Body of pancreas (tissue), 4 donors: ENCODE measurements around the gene DENND4A.

Source experiments
- POLR2A ChIP-seq, 3 donors: fragments of 450-650 bp; IDR thresholded peaks; one replicate each; pipeline ENCODE4 v1.6.1; 2016; ENCODE audit warnings: antibody characterized with exemption in 3 of 3, mild to moderate bottlenecking in 2 of 3
- TF ChIP-seq, protein P1 (sequence below), 7 experiments: fragments of 450-650 bp in 4 of 7; fragments of 200-600 bp in 3 of 7; sonication (generic) in 3 of 7; IDR thresholded peaks; one replicate each; pipeline ENCODE4 v1.5.1; 2016 to 2019; ENCODE audit warnings: antibody characterized with exemption in 7 of 7

DNA sequence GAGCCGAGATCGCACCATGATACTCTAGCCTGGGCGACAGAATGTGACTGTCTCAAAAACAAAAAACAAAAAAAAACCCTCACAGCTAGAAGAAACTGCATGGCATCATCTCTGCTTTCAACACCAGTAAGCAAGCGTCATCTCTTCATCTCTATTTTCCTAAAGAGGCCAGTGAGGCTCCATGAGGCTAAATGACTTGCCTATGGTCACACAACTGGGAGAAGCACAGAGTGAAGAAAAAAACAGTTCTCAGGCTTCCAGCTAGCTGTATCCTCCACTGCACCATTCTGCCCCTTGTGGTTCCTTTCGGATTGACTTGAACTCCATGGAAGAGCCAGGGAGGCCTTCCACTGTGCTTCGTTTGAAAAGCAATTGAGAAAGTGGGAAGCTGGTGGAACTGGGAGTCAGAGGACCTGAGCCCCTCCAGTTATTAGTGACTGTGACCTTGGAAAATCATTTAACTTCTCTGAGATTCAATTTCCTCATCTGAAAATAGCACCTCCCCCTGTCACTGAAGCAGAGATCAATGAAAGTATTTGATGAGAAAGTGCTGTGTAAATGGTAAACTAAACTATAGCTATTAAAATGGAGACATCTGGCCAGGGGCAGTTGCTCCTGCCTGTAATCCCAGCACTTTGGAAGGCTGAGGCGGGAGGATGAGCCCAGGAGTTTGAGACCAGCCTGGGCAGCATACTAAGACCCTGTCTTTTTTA lies 32.1 kb upstream of the DENND4A start:
- TF ChIP-seq, protein P1, sequence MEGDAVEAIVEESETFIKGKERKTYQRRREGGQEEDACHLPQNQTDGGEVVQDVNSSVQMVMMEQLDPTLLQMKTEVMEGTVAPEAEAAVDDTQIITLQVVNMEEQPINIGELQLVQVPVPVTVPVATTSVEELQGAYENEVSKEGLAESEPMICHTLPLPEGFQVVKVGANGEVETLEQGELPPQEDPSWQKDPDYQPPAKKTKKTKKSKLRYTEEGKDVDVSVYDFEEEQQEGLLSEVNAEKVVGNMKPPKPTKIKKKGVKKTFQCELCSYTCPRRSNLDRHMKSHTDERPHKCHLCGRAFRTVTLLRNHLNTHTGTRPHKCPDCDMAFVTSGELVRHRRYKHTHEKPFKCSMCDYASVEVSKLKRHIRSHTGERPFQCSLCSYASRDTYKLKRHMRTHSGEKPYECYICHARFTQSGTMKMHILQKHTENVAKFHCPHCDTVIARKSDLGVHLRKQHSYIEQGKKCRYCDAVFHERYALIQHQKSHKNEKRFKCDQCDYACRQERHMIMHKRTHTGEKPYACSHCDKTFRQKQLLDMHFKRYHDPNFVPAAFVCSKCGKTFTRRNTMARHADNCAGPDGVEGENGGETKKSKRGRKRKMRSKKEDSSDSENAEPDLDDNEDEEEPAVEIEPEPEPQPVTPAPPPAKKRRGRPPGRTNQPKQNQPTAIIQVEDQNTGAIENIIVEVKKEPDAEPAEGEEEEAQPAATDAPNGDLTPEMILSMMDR (IDR thresholded peaks at IDR 0.05) = peak; percentile 43 to 71 (median 67)
- TF ChIP-seq POLR2A (IDR thresholded peaks at IDR 0.05) = no peak
